Measurements from ENCODE around the gene FBF1.

GRCh38 chr17:75979705-75980187 lies 38.9 kb upstream of the FBF1 start:
- TF ChIP-seq REST (IDR thresholded peaks at IDR 0.05; ENCODE audit: insufficient replicate concordance, low read depth) (peak; percentile 68), CTCF (IDR thresholded peaks at IDR 0.05; ENCODE audit: insufficient read depth, low read length) (no peak), POLR2AphosphoS5 (IDR thresholded peaks at IDR 0.05; ENCODE audit: low read depth) (no peak)
